Cardiac muscle cell (in vitro differentiated cells and primary cell): ENCODE measurements around the gene ANXA5. TPM values are rescaled to one million over a fixed set of nuclear protein-coding genes. Genes with fewer than 3 reads are reported as not detected.
A peak's percentile ranks its signal among the peaks of the same experiment; 100 is the strongest.

ENCODE experiments used
- DNase-seq, 2 donors: peaks; one replicate each; pipeline versions ENCODE4 v3.0.0 to v3.0.0-alpha.2; 2010 to 2017; ENCODE audit warnings: low read depth in 1 of 2, low spot score in 1 of 2
- H3K27ac ChIP-seq: fragments of 200-600 bp; sonication (generic); 2 replicates; pipeline ENCODE4 v1.5.1; 2016
- H3K27me3 ChIP-seq: fragments of 200-600 bp; sonication (generic); 2 replicates; pipeline ENCODE4 v1.6.0; 2016; ENCODE audit warnings: control low read depth
- H3K36me3 ChIP-seq: fragments of 200-600 bp; sonication (generic); 2 replicates; pipeline ENCODE4 v1.5.1; 2016; ENCODE audit warnings: control low read depth
- H3K4me1 ChIP-seq: fragments of 200-600 bp; sonication (generic); 2 replicates; pipeline ENCODE4 v1.8.1; 2017; ENCODE audit warnings: low read depth, mild to moderate bottlenecking, mixed run types
- H3K4me3 ChIP-seq: fragments of 200-600 bp; sonication (generic); 2 replicates; pipeline ENCODE4 v1.5.1; 2016; ENCODE audit warnings: mild to moderate bottlenecking
- H3K9me3 ChIP-seq: fragments of 200-600 bp; sonication (generic); 2 replicates; pipeline ENCODE4 v1.5.1; 2017; ENCODE audit warnings: low read depth, mild to moderate bottlenecking, control low read depth
- CTCF ChIP-seq: IDR thresholded peaks from 2 replicates; pipeline ENCODE4 v1.5.1; 2012; ENCODE audit warnings: low read depth, mild to moderate bottlenecking, low read length
- polyA plus RNA-seq: library from polyadenylated mRNA; unstranded; fragments of >200 nt; fragmentation: Nextera tagmentation; extraction: Ambion mirVana; gene quantifications from 2 replicates; pipeline ENCODE4 v1.2.1, GENCODE V29; 2016
- total RNA-seq: library from RNA; depleted of rRNA; stranded (reverse); fragments of >200 nt; gene quantifications from 2 replicates; pipeline ENCODE4 v1.2.3, GENCODE V29; 2016

ANXA5 gene
- total RNA-seq (98.2 and 102 TPM in 2 replicates), polyA plus RNA-seq (244 and 263 TPM in 2 replicates)

GRCh38 chr4:121696581-121697461 lies at the start of gene ANXA5:
Gene ANXA5, minus strand, starts transcription at chr4:121696980. Its CDS starts 391 bp downstream, at chr4:121696589.
- Histone ChIP-seq H3K4me3 (peak within 1 kb of the TSS; percentile 95), H3K27ac (peak within 1 kb of the TSS; percentile 41), H3K9me3 (no peaks in the 10 kb centered on the region)

GRCh38 chr4:121742794-121743193 lies 46.0 kb upstream of the ANXA5 start:
- no peak for DNase-seq
- Histone ChIP-seq H3K4me3 (no peak overlapping the region), H3K27me3 (peaks cover 3% of the 10 kb centered on the region), H3K27ac (no peak overlapping the region), H3K9me3 (no peaks in the 10 kb centered on the region), H3K36me3 (no peaks in the 10 kb centered on the region), H3K4me1 (no peaks in the 10 kb centered on the region)
- no peak for TF ChIP-seq CTCF

More at GRCh38 chr4:121696581-121697461, at the start of gene ANXA5:
- peaks cover 16% of the 10 kb centered on the region for H3K4me1 ChIP-seq
- peak; percentile 90 to 94 for DNase-seq
- peak; percentile 39 for TF ChIP-seq CTCF
- H3K36me3 ChIP-seq = no peaks in the 10 kb centered on the region
- no peaks in the 10 kb centered on the region for H3K27me3 ChIP-seq

GRCh38 chr4:121741751-121742150 lies 45.0 kb upstream of the ANXA5 start:
- no peaks in the 10 kb centered on the region for H3K27me3 ChIP-seq
- TF ChIP-seq CTCF = no peak

GRCh38 chr4:121740796-121741409 lies 44.1 kb upstream of the ANXA5 start:
- H3K36me3 ChIP-seq = no peaks in the 10 kb centered on the region
- no peak overlapping the region for H3K27ac ChIP-seq
- no peak for DNase-seq
- no peak overlapping the region for H3K4me3 ChIP-seq
- H3K9me3 ChIP-seq = no peaks in the 10 kb centered on the region
- no peak for TF ChIP-seq CTCF
- no peaks in the 10 kb centered on the region for H3K27me3 ChIP-seq
- no peaks in the 10 kb centered on the region for H3K4me1 ChIP-seq

More at GRCh38 chr4:121741751-121742150, 45.0 kb upstream of the ANXA5 start:
- H3K9me3 ChIP-seq = no peaks in the 10 kb centered on the region
- H3K4me3 ChIP-seq = no peak overlapping the region
- no peak overlapping the region for H3K27ac ChIP-seq
- H3K36me3 ChIP-seq = no peaks in the 10 kb centered on the region
- DNase-seq = no peak
- H3K4me1 ChIP-seq = no peaks in the 10 kb centered on the region

- H3K27ac ChIP-seq = no peak overlapping the region
Measured at GRCh38 chr4:121739575-121739974, 42.8 kb upstream of the ANXA5 start.

More at GRCh38 chr4:121739575-121739974, 42.8 kb upstream of the ANXA5 start:
- Histone ChIP-seq H3K4me3 (no peak overlapping the region), H3K36me3 (no peaks in the 10 kb centered on the region), H3K27me3 (no peaks in the 10 kb centered on the region), H3K9me3 (no peaks in the 10 kb centered on the region), H3K4me1 (no peaks in the 10 kb centered on the region)
- DNase-seq = no peak
- no peak for TF ChIP-seq CTCF
